ENCODE measurements around the gene HIP1.
"Not testable (repeated sequence)": the region's sequence is repeated elsewhere in the genome, so short reads cannot be mapped to it uniquely, and the experiment has no call there.

HIP1 gene

DNA sequence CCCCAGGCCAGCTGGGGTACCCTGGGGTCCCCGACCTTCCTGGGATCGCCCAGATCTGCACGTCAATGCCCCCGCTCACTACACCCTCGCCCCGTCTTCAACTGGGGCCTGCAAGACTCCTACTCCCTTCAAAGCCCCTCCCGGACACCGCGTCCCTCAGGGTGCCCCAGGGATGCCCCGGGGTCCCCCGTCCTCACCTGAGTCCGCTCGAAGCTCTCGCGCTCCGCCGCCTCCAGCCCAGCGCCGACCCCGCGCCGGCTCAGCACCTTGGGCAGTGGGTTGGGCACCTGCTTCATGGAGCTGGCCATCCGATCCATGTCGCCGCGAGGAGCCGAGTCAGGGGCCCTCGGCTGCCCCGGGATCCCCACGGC, at the start of gene HIP1:
TSS of gene HIP1 (minus strand) at position 338 of the 371 bp plus-strand sequence. CDS start at position 317, 21 bp downstream.
- no peak for DNase-seq

DNA sequence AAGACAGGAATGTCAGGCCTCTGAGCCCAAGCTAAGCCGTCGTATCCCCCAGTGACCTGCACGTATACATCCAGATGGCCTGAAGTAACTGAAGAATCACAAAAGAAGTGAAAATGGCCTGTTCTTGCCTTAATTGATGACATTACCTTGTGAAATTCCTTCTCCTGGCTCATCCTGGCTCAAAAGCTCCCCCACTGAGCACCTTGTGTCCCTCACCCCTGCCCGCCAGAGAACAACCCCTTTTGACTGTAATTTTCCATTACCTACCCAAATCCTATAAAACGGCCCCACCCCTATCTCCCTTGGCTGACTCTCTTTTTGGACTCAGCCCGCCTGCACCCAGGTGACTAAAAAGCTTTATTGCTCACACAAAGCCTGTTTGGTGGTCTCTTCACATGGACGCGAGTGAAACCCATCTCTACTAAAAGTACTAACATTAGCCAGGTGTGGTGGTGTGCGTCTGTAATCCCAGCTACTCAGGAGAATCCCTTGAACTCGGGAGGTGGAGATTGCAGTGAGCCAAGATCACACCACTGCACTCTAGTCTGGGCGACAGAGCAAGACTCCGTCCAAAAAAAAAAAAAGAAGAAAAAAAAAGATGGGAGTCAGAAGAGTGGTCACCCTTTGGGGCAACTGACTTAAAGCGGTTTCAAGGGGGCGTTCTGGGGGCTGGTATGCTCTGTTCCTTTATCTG, 49.6 kb upstream of the HIP1 start:
- not testable (repeated sequence) for DNase-seq

DNA sequence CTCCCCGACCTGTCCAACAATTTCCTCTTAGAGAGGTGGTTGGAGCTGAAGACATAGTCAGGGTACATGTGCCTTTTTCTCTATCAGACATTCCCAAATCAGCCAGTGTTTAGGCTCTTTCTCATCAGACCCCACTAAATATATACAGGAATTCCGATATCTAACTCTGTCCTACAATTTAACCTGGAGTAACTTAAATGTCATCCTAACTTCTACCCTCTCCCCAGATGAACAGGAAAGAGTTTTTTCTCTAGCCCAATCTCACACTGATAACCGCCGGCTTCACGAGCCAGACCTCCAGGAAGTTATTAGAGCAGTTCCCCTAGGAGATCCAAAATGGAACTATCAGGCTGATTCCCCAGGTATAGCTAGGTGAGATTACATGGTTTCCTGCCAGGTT, 44.3 kb upstream of the HIP1 start:
- DNase-seq = not testable (repeated sequence)

DNA sequence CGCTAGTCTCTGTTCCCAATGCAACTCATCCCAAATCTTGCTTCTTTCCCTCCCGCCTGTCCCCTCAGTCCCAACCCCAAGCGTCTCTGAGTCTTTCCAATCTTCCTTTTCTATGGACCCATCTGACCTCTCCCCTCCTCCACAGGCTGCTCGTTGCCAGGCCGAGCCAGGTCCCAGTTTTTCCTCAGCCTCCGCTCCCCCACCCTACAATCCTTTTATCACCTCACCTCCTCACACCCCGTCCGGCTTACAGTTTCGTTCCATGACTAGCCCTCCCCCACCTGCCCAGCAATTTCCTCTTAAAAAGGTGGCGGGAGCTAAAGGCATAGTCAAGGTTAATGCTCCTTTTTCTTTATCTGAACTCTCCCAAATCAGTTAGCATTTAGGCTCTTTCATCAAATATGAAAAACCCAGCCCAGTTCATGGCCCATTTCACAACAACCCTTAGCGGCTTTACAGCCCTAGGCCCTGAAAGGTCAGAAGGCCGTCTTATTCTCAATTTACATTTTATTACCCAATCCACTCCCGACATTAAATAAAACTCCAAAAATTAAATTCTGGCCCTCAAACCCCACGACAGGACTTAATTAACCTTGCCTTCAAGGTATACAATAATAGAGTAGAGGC, 42.0 kb upstream of the HIP1 start:
- DNase-seq = not testable (repeated sequence)

DNA sequence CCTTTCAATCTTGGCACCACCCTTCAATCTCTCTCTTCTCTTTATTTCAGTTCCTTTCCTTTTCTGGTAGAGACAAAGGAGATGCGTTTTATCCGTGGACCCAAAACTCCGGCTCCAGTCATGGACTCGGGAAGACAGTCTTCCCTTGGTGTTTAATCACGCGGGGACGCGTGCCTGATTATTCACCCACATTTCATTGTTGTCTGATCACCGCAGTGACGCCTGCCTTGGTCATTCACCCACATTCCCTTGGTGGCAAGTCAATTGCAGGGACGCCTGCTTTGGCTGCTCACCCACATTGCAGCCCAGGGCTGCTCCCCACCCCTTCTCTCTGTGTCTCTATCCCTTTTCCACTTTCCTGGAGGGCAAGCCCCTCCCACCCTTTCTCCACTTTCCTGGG, 40.8 kb upstream of the HIP1 start:
- not testable (repeated sequence) for DNase-seq

DNA sequence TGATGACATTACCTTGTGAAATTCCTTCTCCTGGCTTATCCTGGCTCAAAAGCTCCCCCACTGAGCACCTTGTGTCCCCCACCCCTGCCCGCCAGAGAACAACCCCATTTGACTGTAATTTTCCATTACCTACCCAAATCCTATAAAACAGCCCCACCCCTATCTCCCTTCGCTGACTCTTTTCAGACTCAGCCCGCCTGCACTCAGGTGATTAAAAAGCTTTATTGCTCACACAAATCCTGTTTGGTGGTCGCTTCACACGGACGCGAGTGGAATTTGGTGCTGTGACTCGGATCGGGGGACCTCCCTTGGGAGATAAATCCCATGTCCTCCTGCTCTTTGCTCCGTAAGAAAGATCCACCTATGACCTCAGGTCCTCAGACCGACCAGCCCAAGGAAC, 40.3 kb upstream of the HIP1 start:
- not testable (repeated sequence) for DNase-seq

DNA sequence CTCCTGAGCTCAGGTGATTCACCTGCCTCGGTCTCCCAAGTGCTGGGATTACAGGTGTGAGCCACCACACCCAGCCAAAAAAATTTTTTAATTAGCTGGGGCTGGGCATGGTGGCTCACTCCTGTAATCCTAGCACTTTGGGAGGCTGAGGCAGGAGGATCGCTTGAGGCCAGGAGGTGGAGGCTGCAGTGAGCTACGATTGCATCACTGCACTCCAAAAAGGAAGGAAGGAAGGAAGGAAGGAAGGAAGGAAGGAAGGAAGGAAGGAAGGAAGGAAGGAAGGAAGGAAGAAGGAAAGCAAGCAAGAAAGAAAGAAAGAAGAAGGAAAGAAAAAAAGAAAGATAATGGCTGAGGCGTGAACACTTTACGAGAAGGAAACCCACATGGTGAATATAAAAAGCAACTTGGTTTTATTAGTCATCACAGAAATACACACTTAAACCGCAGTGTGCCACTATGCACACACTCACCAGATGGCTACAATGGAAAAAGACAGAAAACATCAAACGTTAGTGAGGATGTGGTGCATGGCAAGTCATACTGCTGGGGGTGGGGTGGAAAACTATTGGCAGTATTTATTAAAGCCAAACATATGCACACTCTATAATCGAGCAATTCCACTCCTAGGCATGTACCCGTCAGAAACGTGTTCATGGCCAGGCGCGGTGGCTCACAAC, 37.7 kb upstream of the HIP1 start:
- no peak for DNase-seq

DNA sequence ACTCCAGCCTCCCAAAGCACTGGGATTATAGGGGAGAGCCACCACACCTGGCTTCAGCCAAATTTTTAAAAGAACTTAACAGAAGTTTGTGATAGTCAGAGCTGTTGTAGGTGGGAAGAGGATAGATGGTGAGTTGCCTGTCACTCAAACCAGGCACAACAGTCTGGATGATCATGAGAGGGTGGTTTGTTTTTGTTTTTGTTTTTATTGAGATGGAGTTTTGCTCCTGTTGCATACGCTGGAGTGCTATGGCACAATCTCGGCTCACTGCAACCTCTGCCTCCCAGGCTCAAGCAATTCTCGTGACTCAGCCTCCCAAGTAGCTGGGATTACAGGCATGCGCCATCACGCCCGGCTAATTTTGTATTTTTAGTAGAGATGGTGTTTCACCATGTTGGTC, 35.2 kb upstream of the HIP1 start:
- DNase-seq = not testable (repeated sequence)

DNA sequence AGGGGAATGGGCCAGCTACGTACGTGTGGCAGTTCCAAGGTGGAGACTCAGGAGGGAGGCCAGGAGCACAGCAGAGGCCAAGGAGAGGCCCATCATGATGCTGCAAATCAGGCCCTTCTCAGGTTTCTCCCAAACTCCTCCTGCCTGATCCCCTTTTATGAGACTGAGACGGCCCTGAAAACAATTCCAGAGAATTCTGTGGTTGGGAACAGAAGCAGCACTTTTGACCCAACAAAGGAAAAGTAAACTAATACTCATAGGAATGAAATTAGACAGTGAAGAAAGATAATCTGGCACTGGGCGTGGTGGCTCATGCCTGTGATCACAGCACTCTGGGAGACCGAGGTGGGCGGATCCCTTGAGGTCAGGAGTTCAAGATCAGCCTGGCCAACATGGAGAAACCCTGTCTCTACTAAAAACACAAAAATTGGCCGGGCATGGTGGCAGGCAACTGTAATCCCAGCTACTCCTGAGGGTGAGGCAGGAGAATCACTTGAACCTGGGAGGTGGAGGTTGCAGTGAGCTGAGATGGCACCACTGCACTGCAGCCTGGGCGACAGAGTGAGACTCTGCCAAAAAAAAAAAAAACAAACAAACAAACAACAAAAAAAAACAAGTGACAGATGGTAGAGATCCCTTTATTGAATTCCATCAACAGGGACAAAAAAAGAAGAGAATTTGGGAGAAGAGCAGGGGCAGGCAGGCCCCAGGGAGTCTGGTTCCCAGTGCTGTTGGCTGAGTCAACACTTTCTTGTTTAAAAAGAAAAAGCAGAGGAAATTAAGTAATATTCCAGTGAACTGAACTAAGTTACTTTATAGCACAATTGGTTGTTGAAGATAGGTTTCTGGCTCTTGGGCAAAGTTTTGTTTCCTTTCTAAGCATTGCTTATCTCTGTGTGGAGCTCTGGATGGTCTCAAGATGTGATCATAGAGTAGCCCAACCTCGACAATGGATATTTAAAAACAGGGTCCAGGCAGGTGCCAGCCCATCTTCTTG, 33.6 kb upstream of the HIP1 start, which contains the start of gene CCL26:
TSS of gene CCL26 (minus strand) at position 131 of the 997 bp plus-strand sequence. CDS start at position 96, 35 bp downstream.
- no peak for DNase-seq

DNA sequence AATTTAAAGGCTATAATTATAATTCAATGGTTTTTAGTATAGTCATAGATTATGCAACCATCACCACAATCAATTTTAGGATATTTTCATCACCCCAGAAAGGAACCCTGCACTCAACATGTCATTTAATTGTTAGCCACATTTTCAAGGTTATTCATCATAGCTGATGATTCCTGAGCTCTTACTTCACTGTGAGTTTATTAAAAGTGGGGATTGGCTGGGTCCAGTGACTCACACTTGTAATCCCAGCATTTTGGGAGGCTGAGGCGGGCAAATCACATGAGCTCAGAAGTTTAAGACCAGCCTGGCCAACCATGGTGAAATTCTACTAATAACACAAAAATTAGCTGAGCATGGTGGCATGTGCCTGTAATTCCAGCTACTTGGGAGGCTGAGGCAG, 32.5 kb upstream of the HIP1 start:
- DNase-seq = no peak

DNA sequence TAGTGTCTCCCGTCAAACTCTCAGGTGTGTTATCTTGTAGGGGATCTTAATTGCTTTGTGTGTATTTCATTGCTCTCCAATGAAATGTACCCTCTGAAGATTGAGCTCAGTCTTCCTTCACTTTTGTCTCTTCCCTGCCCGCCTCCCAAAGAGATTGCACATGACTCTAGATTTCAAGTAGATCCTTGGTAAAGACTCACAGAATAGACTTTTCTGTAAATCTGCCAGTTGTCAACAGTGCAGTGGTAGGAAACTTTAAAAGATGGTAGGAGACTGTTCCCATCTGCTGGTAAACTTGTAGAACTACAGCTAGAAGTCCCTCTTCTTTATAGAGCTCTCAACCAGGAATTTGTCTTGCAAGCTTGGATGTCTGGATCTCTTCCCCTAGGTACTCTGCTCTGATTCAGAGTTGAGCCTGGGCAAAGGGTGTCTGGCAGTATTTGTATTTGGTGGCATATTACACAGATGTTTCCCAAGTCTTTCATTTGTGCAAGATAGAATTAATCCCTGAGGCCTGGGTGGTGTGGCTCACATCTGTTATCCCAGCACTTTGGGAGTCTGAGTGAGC, 23.7 kb upstream of the HIP1 start:
- DNase-seq = peak; percentile 24

DNA sequence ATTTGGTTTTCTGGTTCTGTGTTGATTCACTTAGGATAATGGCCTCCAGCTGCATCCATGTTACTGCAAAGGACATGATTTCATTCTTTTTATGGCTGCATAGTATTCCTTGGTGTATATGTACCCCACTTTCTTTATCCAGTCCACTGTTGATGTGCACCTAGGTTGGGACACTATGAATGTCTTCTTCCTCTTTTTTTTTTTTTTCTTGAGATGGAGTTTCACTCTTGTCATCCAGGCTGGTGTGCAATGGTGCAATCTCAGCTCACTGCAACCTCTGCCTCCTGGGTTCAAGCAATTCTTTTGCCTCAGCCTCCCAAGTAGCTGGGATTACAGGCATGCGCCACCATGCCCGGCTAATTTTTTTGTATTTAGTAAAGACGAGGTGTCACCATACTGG, 23.1 kb upstream of the HIP1 start:
- not testable (repeated sequence) for DNase-seq

DNA sequence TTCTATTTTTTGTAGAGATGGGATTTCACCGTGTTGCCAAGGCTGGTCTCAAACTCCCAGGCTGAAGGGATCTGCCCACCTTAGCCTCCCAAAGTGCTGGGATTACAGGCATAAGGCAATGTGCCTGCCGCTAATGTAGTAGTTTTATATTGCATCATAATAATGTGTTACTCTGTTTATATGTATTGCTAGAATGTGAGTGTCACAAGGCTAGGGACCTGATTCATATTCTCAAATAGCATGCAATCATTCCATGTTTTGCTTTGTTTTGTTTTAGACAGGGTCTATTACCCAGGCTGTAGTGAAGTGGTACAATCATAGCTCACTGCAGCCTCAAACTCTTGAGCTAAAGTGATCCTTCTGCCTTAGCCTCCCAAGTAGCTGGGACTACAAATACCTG, 19.8 kb upstream of the HIP1 start:
- no peak for DNase-seq

DNA sequence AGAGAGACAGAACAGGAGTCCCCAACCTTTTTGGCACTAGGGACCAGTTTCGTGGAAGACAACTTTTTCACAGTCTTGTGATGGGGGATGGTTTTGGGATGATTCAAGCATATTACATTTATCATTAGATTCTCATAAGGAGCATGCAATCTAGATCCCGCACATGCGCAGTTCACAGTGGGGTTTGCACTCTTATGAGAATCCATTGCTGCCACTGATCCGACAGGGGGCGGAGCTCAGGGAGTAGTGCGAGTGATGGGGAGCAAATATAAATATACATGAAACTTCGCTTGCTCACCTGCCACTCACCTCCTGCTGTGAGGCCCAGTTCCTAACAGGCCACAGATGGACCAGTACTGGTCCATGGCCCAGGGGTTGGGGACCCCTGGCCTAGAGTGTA, 19.1 kb upstream of the HIP1 start:
- no peak for DNase-seq

DNA sequence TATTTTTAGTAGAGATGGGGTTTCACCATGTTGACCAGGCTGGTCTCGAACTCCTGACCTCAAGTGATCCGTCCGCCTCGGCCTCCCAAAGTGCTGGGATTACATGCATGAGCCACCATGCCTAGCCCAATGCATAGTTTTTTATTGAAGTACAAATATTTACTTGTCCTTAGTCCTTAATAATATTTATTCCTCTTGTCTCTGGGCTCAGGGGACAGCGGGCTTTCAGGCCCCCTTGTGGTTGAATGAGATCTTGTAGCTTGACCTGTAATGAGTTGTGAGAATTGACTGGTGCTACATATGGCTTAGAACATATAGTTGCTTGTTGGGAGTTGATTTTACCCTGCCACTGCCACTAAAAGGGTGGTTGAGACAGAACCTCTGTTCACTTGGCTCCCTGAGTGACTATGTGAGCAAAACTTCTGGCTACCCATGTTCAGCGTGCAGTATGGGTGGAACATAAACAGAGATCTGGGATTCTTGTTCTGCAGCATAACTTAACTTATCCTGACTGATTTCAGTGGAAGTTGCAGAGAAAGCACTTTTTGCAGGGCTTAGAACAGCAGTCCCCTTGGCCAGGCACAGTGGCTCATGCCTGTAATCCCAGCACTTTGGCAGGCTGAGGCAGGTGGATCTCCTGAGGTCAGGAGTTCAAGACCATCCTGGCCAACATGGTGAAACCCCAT, 18.4 kb upstream of the HIP1 start:
- no peak for DNase-seq

DNA sequence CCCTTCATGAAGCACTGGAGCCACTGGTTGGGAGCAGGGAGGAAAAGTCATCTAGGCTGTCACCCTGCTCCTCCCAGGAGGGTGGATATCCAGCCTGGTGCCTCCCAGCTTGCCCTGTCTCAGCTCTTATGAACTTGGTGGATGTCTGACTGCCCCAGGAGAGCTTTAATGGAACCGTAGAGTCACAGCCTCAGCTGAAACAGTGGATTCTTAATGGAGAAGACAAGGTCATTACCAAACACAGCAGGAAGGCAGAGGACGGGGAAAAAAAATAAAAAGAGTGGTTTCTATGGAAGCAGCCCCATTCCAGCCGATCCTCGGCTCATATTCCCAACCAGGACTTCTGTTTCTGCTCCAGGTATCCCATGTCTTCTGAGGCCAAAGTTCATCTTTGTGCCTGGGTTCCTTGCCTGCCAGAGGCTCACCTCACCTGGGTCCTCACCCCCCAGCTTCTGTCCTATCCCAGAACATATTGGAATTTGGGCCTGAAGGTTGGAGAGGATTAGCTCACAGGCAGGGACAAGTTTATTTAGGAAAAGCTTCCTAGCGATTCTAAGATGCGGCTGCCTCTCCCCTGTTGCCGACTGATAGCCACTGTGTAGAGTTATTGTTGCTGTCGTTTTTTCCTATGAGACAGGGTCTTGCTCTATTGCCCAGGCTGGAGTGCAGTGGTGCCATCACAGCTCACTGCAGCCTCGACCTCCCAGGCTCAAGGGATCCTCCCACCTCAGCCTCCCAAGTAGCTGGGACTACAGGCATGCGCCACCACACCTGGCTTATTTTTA, 17.7 kb upstream of the HIP1 start:
- no peak for DNase-seq

DNA sequence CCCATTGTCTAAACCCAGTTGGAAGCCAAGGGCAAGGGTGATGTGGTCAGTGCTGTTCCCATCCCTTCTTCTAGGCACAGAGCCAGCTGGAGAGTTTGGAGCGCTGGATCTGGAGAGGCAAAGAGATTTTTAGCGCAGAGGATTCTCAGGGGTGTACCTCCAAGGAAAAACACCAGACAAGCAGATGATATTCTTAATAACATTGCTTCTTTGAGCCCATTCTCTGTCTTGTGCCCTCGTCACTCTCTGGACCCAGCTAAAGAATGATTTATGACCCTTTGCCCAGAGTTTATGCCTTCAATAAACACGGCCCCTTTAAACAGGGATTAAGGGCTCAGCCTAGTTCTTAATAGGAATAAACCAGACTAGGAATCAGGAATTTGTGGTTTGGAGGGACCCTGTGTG, 4.7 kb upstream of the HIP1 start:
- DNase-seq = no peak

DNA sequence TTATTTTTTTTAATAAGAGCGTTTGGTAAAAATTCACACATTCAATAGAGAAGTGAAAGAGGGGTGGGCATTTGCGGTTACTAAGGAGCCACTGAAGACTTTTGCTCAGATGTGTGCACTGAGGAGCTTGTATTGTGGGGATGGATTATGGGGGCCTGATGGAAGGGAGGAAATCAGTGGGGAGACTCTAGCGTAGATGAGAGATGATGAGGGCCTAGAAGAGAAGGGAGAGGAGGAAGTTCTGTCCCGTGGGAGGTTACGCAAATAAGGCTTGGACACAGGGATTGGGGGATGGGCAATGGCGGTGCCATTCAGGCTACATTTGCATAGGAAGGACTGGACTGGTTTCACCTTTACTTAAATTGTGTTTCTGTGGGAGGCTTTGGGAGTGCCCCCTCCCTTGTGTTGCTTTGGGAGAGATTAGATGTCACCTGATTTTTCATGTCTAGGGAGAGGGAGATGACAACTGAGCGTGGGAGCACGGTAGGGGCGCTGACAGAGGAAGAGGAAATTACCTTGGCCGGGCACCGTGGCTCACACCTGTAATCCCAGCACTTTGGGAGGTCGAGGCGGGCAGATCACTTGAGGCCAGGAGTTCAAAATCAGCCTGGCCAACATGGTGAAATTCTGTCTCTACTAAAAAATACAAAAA, 2.2 kb upstream of the HIP1 start:
- no peak for DNase-seq

DNA sequence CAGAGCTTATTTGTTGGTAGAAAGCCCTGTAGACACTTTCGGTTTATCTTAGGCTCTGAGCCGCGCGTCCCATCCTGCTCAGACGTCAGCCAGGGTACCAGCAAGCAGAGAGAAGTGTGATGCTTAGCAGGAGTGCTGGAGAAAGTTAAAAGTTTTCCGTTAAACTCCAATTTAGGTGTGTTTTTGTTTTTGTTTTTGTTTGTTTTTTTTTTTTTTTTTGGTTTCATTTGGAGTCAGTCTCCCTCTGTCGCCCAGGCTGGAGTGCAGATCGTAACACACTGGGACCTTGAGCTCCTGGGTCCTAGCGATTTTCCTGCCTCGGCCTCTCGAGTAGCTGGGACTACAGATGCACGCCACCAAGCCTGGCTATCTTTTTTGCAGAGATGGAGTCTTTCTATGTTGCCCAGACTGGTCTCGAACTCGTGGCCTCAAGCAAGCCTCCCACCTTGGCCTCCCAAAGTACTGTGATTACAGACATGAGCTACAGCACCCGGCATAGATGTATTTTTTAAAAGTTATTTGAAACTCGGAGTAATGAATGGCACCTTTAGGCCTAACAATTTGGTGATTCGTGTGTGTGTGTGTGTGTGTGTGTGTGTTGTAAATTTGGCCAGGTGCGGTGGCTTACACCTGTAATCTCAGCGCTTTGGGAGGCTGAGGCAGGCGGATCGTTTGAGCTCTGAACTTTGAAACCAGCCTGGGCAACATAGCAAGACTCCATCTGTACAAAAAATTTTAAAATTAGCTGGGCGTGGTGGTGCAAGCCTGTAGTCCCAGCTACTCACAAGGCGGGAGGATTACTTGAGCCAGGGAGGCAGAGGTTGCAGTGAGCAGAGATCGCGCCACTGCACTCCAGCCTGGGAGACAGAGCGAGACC, 1.3 kb upstream of the HIP1 start:
- no peak for DNase-seq
